HepG2 (cell line): ENCODE measurements around the gene FIBP. TPM values are rescaled to one million over a fixed set of nuclear protein-coding genes. Genes with fewer than 3 reads are reported as not detected.

Experiments
- CENPT ChIP-seq: sonication (generic); formaldehyde crosslinking; IDR thresholded peaks from 2 replicates; pipeline ENCODE4 v1.8.0; 2022; ENCODE audit warnings: low read depth, mild to moderate bottlenecking, moderate library complexity, missing genetic modification reagents
- DNMT3B ChIP-seq: conservative IDR thresholded peaks from 2 replicates; pipeline ENCODE4 v1.6.1; 2016; ENCODE audit warnings: missing biosample characterization, control low read depth
- GABPA ChIP-seq, 2 experiments: IDR thresholded peaks; 2 replicates each; pipeline ENCODE4 v1.6.1; 2011 to 2016; ENCODE audit warnings: low read depth in 2 of 2, low read length in 1 of 2, missing biosample characterization in 1 of 2, missing genetic modification characterization in 1 of 2
- GMEB2 ChIP-seq: IDR thresholded peaks from 2 replicates; pipeline ENCODE4 v1.6.1; 2016; ENCODE audit warnings: missing biosample characterization, missing genetic modification reagents, low read depth
- KDM4B ChIP-seq: sonication (generic); formaldehyde crosslinking; IDR thresholded peaks from 2 replicates; pipeline ENCODE4 v1.4.0; 2020; ENCODE audit warnings: missing genetic modification reagents
- KDM5A ChIP-seq: fragments of 200-600 bp; sonication (generic); IDR thresholded peaks from 2 replicates; pipeline ENCODE4 v1.7.0; 2018; ENCODE audit warnings: antibody characterized with exemption, mild to moderate bottlenecking, low read length, borderline replicate concordance
- NFE2 ChIP-seq: sonication (generic); formaldehyde crosslinking; IDR thresholded peaks from 2 replicates; pipeline ENCODE4 v1.4.0; 2020; ENCODE audit warnings: missing genetic modification reagents
- PLSCR1 ChIP-seq: sonication (generic); formaldehyde crosslinking; IDR thresholded peaks from 2 replicates; pipeline ENCODE4 v1.5.0; 2020; ENCODE audit warnings: missing genetic modification reagents, mild to moderate bottlenecking, borderline replicate concordance
- RBM39 ChIP-seq: fragments of 200-400 bp; formaldehyde crosslinking; IDR thresholded peaks from one replicate; pipeline ENCODE4 v1.6.1; 2018; ENCODE audit warnings: antibody characterized with exemption, mild to moderate bottlenecking, low read depth, low read length; ENCODE audit not compliant: poor library complexity, severe bottlenecking
- SRY ChIP-seq: sonication (generic); formaldehyde crosslinking; IDR thresholded peaks from 2 replicates; pipeline ENCODE4 v1.8.0; 2022; ENCODE audit warnings: mild to moderate bottlenecking, missing genetic modification reagents
- TCF7 ChIP-seq: sonication (generic); IDR thresholded peaks from 2 replicates; pipeline ENCODE4 v1.6.1; 2016; ENCODE audit warnings: antibody characterized with exemption, low read depth
- YEATS2 ChIP-seq: sonication (generic); formaldehyde crosslinking; IDR thresholded peaks from 2 replicates; pipeline ENCODE4 v1.4.0; 2020; ENCODE audit warnings: missing genetic modification reagents, borderline replicate concordance
- ZBTB14 ChIP-seq: sonication (generic); formaldehyde crosslinking; IDR thresholded peaks from 2 replicates; pipeline ENCODE4 v1.4.0; 2020; ENCODE audit warnings: missing genetic modification reagents
- ZNF264 ChIP-seq: sonication (generic); formaldehyde crosslinking; IDR thresholded peaks from 2 replicates; pipeline ENCODE4 v1.4.0; 2020; ENCODE audit warnings: missing genetic modification reagents
- ZNF350 ChIP-seq: sonication (generic); formaldehyde crosslinking; IDR thresholded peaks from 2 replicates; pipeline ENCODE4 v1.4.0; 2020; ENCODE audit warnings: mild to moderate bottlenecking, low read depth, missing genetic modification reagents, borderline replicate concordance
- ZNF446 ChIP-seq: sonication (generic); formaldehyde crosslinking; IDR thresholded peaks from 2 replicates; pipeline ENCODE4 v1.5.0; 2020; ENCODE audit warnings: mild to moderate bottlenecking, missing genetic modification reagents
- ZNF557 ChIP-seq: sonication (generic); formaldehyde crosslinking; IDR thresholded peaks from 2 replicates; pipeline ENCODE4 v1.4.0; 2020; ENCODE audit warnings: missing genetic modification reagents
- ZNF672 ChIP-seq: sonication (generic); formaldehyde crosslinking; IDR thresholded peaks from 2 replicates; pipeline ENCODE4 v1.8.1; 2022; ENCODE audit warnings: missing genetic modification reagents
- ZNF703 ChIP-seq: sonication (generic); formaldehyde crosslinking; IDR thresholded peaks from 2 replicates; pipeline ENCODE4 v1.5.1; 2020; ENCODE audit warnings: missing genetic modification reagents, mild to moderate bottlenecking, moderate library complexity, borderline replicate concordance
- polyA plus RNA-seq, 8 experiments: library from polyadenylated mRNA; depleted of rRNA in 3 of 8; stranded (reverse) in 7 of 8; unstranded in 1 of 8; fragments of >200 nt; fragmentation: Illumina TruSeq in 4 of 8; extraction: Trizol in 4 of 8; gene quantifications; 2 replicates each; pipeline versions ENCODE4 v1.2.1 to v1.2.3, GENCODE V29; 2011 to 2016; ENCODE audit warnings: low read depth in 4 of 8, missing spikeins in 1 of 8, mixed read lengths in 1 of 8; ENCODE audit not compliant: insufficient read depth in 1 of 8
- total RNA-seq, 5 experiments: library from RNA; depleted of rRNA; stranded (reverse); fragments of >200 nt; fragmentation: Illumina TruSeq; extraction: Trizol; gene quantifications; 2 replicates each; pipeline ENCODE4 v1.2.3, GENCODE V29; 2016; ENCODE audit warnings: low read depth in 1 of 5
- TF ChIP-seq, protein P1 (sequence below): sonication (generic); formaldehyde crosslinking; IDR thresholded peaks from 2 replicates; pipeline ENCODE4 v1.4.0; 2020; ENCODE audit warnings: low read depth, mild to moderate bottlenecking, missing genetic modification reagents
- TF ChIP-seq, protein P2 (sequence below): sonication (generic); formaldehyde crosslinking; IDR thresholded peaks from 2 replicates; pipeline ENCODE4 v1.4.0; 2020; ENCODE audit warnings: mild to moderate bottlenecking, missing genetic modification reagents
- TF ChIP-seq, protein P3 (sequence below): sonication (generic); formaldehyde crosslinking; IDR thresholded peaks from 2 replicates; pipeline ENCODE4 v1.5.0; 2020; ENCODE audit warnings: missing genetic modification reagents

The FIBP gene
- total and polyA plus RNA-seq, 2 of the 13 experiments (the other 11 are each of a cell fraction or from before 2014, with no cell fraction given) = 42.9 to 62.1 TPM

DNA sequence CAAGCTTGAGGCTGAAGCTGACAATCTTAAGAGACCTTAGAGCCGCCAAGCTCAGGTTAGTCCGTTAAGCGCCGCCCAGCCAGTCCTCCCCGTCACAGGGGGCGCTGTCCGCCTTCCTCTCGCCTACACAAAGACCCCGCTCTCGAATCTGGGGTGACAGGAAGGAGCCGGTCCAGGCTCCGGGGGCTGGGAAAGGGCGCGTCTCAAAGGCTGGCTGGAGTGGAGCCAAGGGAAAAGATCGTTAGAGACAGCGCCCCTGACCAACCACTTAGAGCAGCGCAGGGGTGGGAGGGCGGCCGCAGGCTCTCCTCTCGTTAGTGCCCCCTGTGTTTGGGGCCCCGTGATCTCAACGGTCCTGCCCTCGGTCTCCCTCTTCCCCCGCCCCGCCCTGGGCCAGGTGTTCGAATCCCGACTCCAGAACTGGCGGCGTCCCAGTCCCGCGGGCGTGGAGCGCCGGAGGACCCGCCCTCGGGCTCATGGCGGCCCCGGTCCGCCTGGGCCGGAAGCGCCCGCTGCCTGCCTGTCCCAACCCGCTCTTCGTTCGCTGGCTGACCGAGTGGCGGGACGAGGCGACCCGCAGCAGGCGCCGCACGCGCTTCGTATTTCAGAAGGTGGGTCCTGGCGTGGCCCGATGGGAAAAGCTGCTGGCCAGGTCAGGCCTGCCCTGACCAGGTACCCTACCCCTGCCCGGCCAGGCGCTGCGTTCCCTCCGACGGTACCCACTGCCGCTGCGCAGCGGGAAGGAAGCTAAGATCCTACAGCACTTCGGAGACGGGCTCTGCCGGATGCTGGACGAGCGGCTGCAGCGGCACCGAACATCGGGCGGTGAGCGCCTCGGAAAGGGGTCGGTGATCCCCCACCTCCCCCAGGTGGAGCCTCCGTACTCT, 27.8 kb downstream of the FIBP start, which contains the start of gene MUS81 (continued):
- TF ChIP-seq ZNF672 = no peak
- TF ChIP-seq DNMT3B (CRISPR knock-in tag) = 0 out of 2 replicates have a peak, but pooled peaks have one; percentile 23
- TF ChIP-seq, protein P1, sequence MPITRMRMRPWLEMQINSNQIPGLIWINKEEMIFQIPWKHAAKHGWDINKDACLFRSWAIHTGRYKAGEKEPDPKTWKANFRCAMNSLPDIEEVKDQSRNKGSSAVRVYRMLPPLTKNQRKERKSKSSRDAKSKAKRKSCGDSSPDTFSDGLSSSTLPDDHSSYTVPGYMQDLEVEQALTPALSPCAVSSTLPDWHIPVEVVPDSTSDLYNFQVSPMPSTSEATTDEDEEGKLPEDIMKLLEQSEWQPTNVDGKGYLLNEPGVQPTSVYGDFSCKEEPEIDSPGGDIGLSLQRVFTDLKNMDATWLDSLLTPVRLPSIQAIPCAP (CRISPR knock-in tag) = no peak
- TF ChIP-seq GABPA (IDR thresholded peaks at IDR 0.05; ENCODE audit: low read depth, low read length) = no peak
- TF ChIP-seq GABPA (CRISPR knock-in tag; IDR thresholded peaks at IDR 0.05; ENCODE audit: low read depth) = peak; percentile 93
- TF ChIP-seq ZNF446 (CRISPR knock-in tag) = peak; percentile 81; the same call in 1 of the 2 replicates
- no peak for TF ChIP-seq ZBTB14
- peak; percentile 92 for TF ChIP-seq YEATS2 (CRISPR knock-in tag)
- TF ChIP-seq TCF7 = no peak
- TF ChIP-seq NFE2 (CRISPR knock-in tag) = no peak
- peak; percentile 80; the same call in 1 of the 2 replicates for TF ChIP-seq ZNF703 (CRISPR knock-in tag)
- no peak for TF ChIP-seq PLSCR1 (CRISPR knock-in tag)
- peak; percentile 94 for TF ChIP-seq KDM5A
- no peak for TF ChIP-seq GMEB2 (CRISPR knock-in tag)
- TF ChIP-seq, protein P2, sequence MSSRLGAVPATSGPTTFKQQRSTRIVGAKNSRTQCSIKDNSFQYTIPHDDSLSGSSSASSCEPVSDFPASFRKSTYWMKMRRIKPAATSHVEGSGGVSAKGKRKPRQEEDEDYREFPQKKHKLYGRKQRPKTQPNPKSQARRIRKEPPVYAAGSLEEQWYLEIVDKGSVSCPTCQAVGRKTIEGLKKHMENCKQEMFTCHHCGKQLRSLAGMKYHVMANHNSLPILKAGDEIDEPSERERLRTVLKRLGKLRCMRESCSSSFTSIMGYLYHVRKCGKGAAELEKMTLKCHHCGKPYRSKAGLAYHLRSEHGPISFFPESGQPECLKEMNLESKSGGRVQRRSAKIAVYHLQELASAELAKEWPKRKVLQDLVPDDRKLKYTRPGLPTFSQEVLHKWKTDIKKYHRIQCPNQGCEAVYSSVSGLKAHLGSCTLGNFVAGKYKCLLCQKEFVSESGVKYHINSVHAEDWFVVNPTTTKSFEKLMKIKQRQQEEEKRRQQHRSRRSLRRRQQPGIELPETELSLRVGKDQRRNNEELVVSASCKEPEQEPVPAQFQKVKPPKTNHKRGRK (CRISPR knock-in tag) = no peak
- TF ChIP-seq KDM4B (CRISPR knock-in tag) = no peak
- TF ChIP-seq SRY (CRISPR knock-in tag) = peak; percentile 76; the same call in 1 of the 2 replicates
- TF ChIP-seq RBM39 = peak; percentile 75
- TF ChIP-seq, protein P3, sequence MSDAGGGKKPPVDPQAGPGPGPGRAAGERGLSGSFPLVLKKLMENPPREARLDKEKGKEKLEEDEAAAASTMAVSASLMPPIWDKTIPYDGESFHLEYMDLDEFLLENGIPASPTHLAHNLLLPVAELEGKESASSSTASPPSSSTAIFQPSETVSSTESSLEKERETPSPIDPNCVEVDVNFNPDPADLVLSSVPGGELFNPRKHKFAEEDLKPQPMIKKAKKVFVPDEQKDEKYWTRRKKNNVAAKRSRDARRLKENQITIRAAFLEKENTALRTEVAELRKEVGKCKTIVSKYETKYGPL = 0 out of 2 replicates have a peak, but pooled peaks have one; percentile 12
- TF ChIP-seq ZNF557 (CRISPR knock-in tag) = no peak
- 0 out of 2 replicates have a peak, but pooled peaks have one; percentile 63 for TF ChIP-seq ZNF264 (CRISPR knock-in tag)
- TF ChIP-seq ZNF350 (CRISPR knock-in tag) = peak; percentile 83
- no peak for TF ChIP-seq CENPT (CRISPR knock-in tag)
